Astrocyte (in vitro differentiated cells and primary cell): ENCODE results near the gene RALGAPA1. TPM values are rescaled to one million over a fixed set of nuclear protein-coding genes. Genes with fewer than 3 reads are reported as not detected.

Experiments
- DNase-seq: peaks from one replicate; pipeline ENCODE4 v3.0.0-alpha.2; 2010; ENCODE audit warnings: low read depth
- FAIRE-seq: peaks from 2 replicates; lab custom pipeline; 2011; peaks lifted over from hg19 to GRCh38; lab: Jason Lieb, UNC
- H2AFZ ChIP-seq: 2 replicates; pipeline ENCODE4 v1.6.0; 2012; ENCODE audit warnings: low read depth, low read length, inconsistent platforms
- H3K27ac ChIP-seq: 2 replicates; pipeline ENCODE4 v1.5.1; 2011; ENCODE audit warnings: low read depth, low read length, inconsistent platforms
- H3K27me3 ChIP-seq: 2 replicates; pipeline ENCODE4 v1.6.0; 2011; ENCODE audit warnings: low read length, inconsistent platforms; ENCODE audit not compliant: insufficient read depth
- H3K36me3 ChIP-seq: 2 replicates; pipeline ENCODE4 v1.5.1; 2011; ENCODE audit warnings: low read length, inconsistent platforms; ENCODE audit not compliant: insufficient read depth
- H3K4me1 ChIP-seq: 2 replicates; pipeline ENCODE4 v1.5.1; 2011; ENCODE audit warnings: low read length, inconsistent platforms; ENCODE audit not compliant: insufficient read depth
- H3K4me2 ChIP-seq: 2 replicates; pipeline ENCODE4 v1.6.0; 2012; ENCODE audit warnings: low read length, inconsistent platforms
- H3K4me3 ChIP-seq: 2 replicates; pipeline ENCODE4 v1.5.1; 2011; ENCODE audit warnings: low read depth, mild to moderate bottlenecking, low read length, inconsistent platforms; ENCODE audit not compliant: insufficient read depth
- H3K79me2 ChIP-seq: 2 replicates; pipeline ENCODE4 v1.6.0; 2012; ENCODE audit warnings: mild to moderate bottlenecking, low read length, inconsistent platforms; ENCODE audit not compliant: insufficient read depth
- H3K9ac ChIP-seq: 2 replicates; pipeline ENCODE4 v1.6.0; 2012; ENCODE audit warnings: mild to moderate bottlenecking, low read length, inconsistent platforms
- H3K9me3 ChIP-seq: 2 replicates; pipeline ENCODE4 v1.5.1; 2012; ENCODE audit warnings: low read depth, mild to moderate bottlenecking, low read length, inconsistent platforms; ENCODE audit not compliant: insufficient read depth
- H4K20me1 ChIP-seq: 2 replicates; pipeline ENCODE4 v1.6.0; 2012; ENCODE audit warnings: low read length, inconsistent platforms; ENCODE audit not compliant: insufficient read depth
- H3K27ac Mint-ChIP-seq: one replicate; pipeline ENCODE4 v1.8.0; 2021; ENCODE audit warnings: mild to moderate bottlenecking, mixed read lengths; ENCODE audit not compliant: unreplicated experiment
- H3K27me3 Mint-ChIP-seq: one replicate; pipeline ENCODE4 v1.8.0; 2021; ENCODE audit warnings: low read depth, mixed read lengths; ENCODE audit not compliant: unreplicated experiment
- H3K36me3 Mint-ChIP-seq: one replicate; pipeline ENCODE4 v1.8.0; 2021; ENCODE audit warnings: low read depth, mixed read lengths; ENCODE audit not compliant: unreplicated experiment
- H3K4me1 Mint-ChIP-seq: one replicate; pipeline ENCODE4 v1.8.0; 2021; ENCODE audit warnings: low read depth, mixed read lengths; ENCODE audit not compliant: unreplicated experiment
- H3K4me3 Mint-ChIP-seq: one replicate; pipeline ENCODE4 v1.8.0; 2021; ENCODE audit warnings: mild to moderate bottlenecking, moderate library complexity, mixed read lengths; ENCODE audit not compliant: unreplicated experiment
- H3K9me3 Mint-ChIP-seq: one replicate; pipeline ENCODE4 v1.8.0; 2021; ENCODE audit warnings: mild to moderate bottlenecking, mixed read lengths; ENCODE audit not compliant: unreplicated experiment
- EZH2 ChIP-seq: IDR thresholded peaks from 2 replicates; pipeline ENCODE4 v1.6.1; 2012; ENCODE audit warnings: mild to moderate bottlenecking, low read length, inconsistent platforms; ENCODE audit not compliant: insufficient read depth
- total RNA-seq: library from RNA; stranded (reverse); gene quantifications from 2 replicates; pipeline ENCODE4 v1.2.1, GENCODE V29; 2021
- TF ChIP-seq, protein P1 (sequence below): IDR thresholded peaks from 2 replicates; pipeline ENCODE4 v1.5.1; 2011; ENCODE audit warnings: low read depth, mild to moderate bottlenecking, inconsistent platforms, low read length, moderate library complexity; ENCODE audit not compliant: insufficient read depth

The RALGAPA1 gene
- total RNA-seq, 1 donor from 2014 or later: 24.8 TPM

DNA sequence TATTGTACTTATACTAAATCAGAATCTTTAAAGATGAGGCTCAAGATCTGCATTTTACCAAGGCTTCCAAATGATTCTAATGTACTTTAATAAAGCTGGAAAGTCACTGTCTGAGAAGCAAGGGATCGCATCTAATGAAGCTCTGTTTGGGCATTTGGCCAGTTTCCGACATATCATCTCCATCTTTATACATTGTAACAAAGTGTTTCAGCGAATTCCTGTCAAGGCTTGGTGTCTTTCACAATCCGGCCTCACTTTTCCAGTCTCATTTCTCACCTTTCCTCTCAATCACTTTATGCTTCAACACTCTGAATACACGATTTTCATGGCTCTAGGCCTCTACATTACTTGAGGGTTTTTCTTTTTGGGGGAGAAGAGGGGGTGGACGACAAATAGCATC lies 302.6 kb downstream of the RALGAPA1 start:
- H2AFZ ChIP-seq: no peak overlapping the region
- Mint-ChIP-seq H3K27ac (no peak overlapping the region), H3K36me3 (no peaks in the 10 kb centered on the region), H3K4me3 (no peak overlapping the region), H3K9me3 (peaks cover 4% of the 10 kb centered on the region), H3K27me3 (no peaks in the 10 kb centered on the region), H3K4me1 (no peaks in the 10 kb centered on the region)
- H3K27ac ChIP-seq: no peak overlapping the region
- H3K9me3 ChIP-seq: no peaks in the 10 kb centered on the region
- H3K79me2 ChIP-seq: no peaks in the 10 kb centered on the region
- FAIRE-seq: no peak
- no peaks in the 10 kb centered on the region for H3K4me1 ChIP-seq
- H4K20me1 ChIP-seq: no peaks in the 10 kb centered on the region
- no peaks in the 10 kb centered on the region for H3K36me3 ChIP-seq
- H3K9ac ChIP-seq: no peak overlapping the region
- TF ChIP-seq EZH2: no peak
- TF ChIP-seq, protein P1, sequence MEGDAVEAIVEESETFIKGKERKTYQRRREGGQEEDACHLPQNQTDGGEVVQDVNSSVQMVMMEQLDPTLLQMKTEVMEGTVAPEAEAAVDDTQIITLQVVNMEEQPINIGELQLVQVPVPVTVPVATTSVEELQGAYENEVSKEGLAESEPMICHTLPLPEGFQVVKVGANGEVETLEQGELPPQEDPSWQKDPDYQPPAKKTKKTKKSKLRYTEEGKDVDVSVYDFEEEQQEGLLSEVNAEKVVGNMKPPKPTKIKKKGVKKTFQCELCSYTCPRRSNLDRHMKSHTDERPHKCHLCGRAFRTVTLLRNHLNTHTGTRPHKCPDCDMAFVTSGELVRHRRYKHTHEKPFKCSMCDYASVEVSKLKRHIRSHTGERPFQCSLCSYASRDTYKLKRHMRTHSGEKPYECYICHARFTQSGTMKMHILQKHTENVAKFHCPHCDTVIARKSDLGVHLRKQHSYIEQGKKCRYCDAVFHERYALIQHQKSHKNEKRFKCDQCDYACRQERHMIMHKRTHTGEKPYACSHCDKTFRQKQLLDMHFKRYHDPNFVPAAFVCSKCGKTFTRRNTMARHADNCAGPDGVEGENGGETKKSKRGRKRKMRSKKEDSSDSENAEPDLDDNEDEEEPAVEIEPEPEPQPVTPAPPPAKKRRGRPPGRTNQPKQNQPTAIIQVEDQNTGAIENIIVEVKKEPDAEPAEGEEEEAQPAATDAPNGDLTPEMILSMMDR: no peak
- H3K4me2 ChIP-seq: peak overlapping the region; percentile 21
- H3K4me3 ChIP-seq: no peak overlapping the region
- no peaks in the 10 kb centered on the region for H3K27me3 ChIP-seq
- no peak for DNase-seq

DNA sequence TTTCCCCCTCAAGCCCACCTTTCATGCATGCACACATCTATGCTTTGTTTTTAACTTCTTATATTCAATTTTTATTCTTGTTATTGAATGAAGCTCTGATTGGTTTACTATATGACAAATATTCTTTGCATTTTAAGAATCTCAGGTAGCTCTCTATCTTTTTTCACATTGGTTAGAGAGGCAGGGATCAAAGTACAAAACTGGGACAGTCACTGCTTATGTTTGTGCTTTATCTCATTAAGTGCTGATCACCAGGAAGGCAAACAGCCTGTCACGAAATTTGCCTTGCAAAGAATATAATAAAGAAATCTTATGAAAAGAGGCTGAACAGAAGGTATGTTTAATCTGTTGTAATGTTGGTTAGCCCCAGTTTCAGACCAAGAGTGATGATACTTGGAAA lies 304.8 kb downstream of the RALGAPA1 start:
- Mint-ChIP-seq H3K27ac (no peak overlapping the region), H3K36me3 (no peaks in the 10 kb centered on the region), H3K4me1 (no peaks in the 10 kb centered on the region), H3K27me3 (no peaks in the 10 kb centered on the region), H3K4me3 (no peak overlapping the region), H3K9me3 (peaks cover 8% of the 10 kb centered on the region)
- FAIRE-seq (no peak), DNase-seq (no peak)
- Histone ChIP-seq H3K4me3 (no peak overlapping the region), H3K36me3 (no peaks in the 10 kb centered on the region), H3K9me3 (no peaks in the 10 kb centered on the region), H3K4me1 (no peaks in the 10 kb centered on the region), H3K9ac (no peak overlapping the region), H3K27me3 (no peaks in the 10 kb centered on the region), H3K27ac (no peak overlapping the region), H3K79me2 (no peaks in the 10 kb centered on the region), H4K20me1 (no peaks in the 10 kb centered on the region), H2AFZ (no peak overlapping the region), H3K4me2 (no peak overlapping the region)
- TF ChIP-seq, protein P1: no peak
- TF ChIP-seq EZH2: no peak

DNA sequence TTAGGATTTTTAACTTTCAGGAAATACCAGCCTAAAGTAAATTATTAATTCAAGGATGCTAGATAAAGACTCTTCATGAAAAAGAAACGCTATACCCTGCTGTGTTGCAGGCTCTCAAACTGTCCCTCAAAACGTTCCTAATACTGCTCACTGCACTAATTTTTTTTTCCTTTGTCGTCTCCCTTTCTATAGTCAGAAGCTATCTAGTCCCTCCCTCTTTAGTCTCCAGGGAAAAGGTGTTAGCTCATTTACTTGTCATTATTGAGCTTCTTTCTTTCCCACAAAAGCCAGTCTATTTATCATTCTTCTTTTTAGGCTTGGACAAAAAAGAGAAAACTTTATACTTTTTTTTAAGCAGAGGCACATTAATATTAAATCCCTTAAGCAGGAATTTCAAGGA lies 305.4 kb downstream of the RALGAPA1 start:
- Histone ChIP-seq H3K4me1 (no peaks in the 10 kb centered on the region), H4K20me1 (no peaks in the 10 kb centered on the region), H3K27me3 (no peaks in the 10 kb centered on the region), H3K9me3 (no peaks in the 10 kb centered on the region), H3K9ac (no peak overlapping the region), H3K27ac (no peak overlapping the region), H3K79me2 (no peaks in the 10 kb centered on the region), H3K4me3 (no peak overlapping the region), H3K4me2 (no peak overlapping the region), H2AFZ (no peak overlapping the region), H3K36me3 (no peaks in the 10 kb centered on the region)
- no peak for DNase-seq
- Mint-ChIP-seq H3K27me3 (no peaks in the 10 kb centered on the region), H3K9me3 (peaks cover 11% of the 10 kb centered on the region), H3K4me1 (no peaks in the 10 kb centered on the region), H3K4me3 (no peak overlapping the region), H3K27ac (no peak overlapping the region), H3K36me3 (no peaks in the 10 kb centered on the region)
- no peak for FAIRE-seq
- no peak for TF ChIP-seq EZH2
- TF ChIP-seq, protein P1: no peak
